ENCODE results near the gene DIS3L2.

The DIS3L2 gene

GRCh38 chr2:232204457-232204931 is 243.0 kb downstream of the DIS3L2 start:
- no peak for DNase-seq

DNA sequence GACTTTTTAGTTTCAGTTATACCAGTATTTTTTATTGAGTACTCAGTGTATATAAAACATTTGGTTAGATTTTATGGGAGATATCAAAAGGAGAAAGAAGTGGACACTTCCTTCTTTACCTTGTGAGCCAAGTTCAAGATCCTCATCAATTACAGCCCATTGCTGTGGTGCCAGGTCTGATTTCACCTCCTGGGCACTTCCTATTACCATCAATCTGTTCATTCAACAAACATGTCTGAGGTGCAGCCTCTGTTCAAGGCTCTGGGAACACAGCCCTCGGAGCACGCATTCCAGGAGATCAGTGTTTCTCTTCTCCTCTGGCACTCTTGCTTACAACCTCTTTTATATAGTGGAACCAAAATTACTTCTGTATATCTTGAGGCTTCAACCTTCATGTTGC is 245.7 kb downstream of the DIS3L2 start:
- DNase-seq, result no peak

GRCh38 chr2:232210306-232210705 is 248.8 kb downstream of the DIS3L2 start:
- DNase-seq, result no peak

GRCh38 chr2:232211743-232212686 is 250.5 kb downstream of the DIS3L2 start:
- no peak for DNase-seq

DNA sequence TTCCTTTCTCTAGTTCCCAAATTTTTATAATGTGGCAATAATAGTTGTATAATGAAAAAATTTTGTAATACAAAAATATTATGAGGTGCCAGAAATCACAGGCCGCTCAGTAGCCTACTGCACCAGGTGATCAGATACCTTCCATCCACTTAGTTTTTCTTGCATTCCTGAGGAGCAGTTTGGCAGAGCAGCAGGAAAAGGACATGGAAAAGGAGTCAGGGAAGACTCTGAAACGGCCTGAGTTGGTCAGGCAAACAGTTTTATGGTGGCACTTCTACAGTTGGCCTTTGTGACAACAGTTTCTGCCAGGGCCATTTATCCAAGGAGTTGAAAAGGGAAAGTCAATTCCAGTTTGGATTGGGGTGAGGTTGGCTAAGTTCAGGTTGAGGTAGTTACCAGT is 251.7 kb downstream of the DIS3L2 start:
- DNase-seq, result no peak

GRCh38 chr2:232214053-232214452 is 252.5 kb downstream of the DIS3L2 start:
- no peak for DNase-seq

DNA sequence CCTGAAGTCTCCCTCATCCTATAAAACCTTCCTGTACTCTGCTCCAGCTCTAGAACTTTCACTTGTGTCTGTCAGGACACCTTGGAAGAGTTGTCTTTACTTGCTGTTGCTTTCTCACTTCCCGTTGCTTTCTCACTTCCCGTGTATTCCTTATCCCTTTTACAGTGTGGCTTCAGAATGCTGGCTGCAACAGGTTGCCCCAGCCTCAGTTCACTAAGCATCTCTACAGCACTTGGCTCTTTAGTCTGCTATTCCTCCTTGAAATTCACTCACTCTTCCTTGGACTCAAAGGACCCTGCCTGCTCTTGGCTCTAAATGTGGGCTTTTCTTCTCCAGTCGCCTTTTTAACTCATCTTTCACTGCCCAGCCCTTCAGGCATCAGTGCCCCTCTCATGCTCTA is 254.5 kb downstream of the DIS3L2 start:
- DNase-seq, result no peak

DNA sequence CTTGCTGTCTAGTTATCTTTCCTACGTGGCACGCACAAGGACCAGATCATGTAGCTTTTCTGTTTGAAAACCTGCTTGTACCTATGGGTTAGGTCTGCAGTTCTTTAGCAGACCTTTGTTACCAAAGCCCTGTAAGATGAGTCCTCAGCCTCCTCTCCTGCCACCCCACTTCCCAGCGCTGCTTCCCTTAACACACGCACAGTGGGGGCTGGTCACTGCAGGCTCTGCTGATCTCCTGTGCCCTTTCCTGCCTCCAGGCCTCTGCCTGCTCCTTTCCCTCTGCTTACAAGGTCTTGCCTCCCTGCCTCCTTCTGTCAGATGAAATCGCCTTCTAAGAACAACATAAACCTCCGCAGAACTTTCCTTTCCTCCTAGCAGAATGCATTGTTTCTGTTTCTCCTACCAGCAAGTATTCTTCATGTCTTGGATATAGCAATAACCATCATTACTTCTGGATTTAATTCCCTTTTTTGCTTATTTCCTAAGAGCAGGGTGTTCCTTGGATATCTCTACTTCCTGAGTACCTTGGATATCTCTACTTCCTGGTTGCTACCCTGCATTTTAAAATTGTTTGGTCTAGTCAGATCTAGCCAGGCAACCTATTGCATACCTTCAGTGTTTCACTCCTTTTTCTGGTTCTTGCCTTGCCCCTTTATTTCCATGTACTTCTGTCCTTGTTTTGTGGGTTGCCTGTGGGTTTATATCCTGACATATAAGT is 257.4 kb downstream of the DIS3L2 start:
- DNase-seq, result no peak

GRCh38 chr2:232219496-232219870 is 258.0 kb downstream of the DIS3L2 start:
- peak in 1 of 6 experiments; percentile 6 for DNase-seq

- no peak for DNase-seq
Observed at GRCh38 chr2:232219932-232220331, 258.4 kb downstream of the DIS3L2 start.

GRCh38 chr2:232225429-232225828 is 263.9 kb downstream of the DIS3L2 start:
- no peak for DNase-seq

GRCh38 chr2:232225895-232226294 is 264.4 kb downstream of the DIS3L2 start:
- DNase-seq, result no peak

DNA sequence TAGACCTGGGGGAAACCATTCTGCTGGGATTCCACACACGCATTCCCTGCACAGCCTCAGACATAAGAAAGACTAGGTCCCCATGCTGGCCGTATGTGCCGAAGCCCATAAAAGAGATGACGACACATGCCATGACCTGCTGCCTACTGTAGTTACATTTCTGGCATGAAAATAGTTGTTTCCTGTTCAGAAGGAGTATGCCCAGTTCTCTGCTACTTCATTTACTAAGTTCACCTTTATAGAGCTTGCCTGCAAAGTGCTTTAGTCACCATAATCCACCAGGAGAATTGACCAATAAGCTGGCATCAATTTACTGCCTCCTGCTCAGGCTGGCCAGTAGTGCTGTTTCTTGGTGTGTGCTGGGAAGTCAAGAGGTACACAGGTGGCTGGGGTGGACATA is 266.8 kb downstream of the DIS3L2 start:
- no peak for DNase-seq

- DNase-seq, result no peak
Observed at GRCh38 chr2:232228971-232229894, 267.7 kb downstream of the DIS3L2 start.

GRCh38 chr2:232229911-232230310 is 268.4 kb downstream of the DIS3L2 start:
- no peak for DNase-seq

- DNase-seq, result no peak
Observed at GRCh38 chr2:232230560-232230959, 269.0 kb downstream of the DIS3L2 start.

DNA sequence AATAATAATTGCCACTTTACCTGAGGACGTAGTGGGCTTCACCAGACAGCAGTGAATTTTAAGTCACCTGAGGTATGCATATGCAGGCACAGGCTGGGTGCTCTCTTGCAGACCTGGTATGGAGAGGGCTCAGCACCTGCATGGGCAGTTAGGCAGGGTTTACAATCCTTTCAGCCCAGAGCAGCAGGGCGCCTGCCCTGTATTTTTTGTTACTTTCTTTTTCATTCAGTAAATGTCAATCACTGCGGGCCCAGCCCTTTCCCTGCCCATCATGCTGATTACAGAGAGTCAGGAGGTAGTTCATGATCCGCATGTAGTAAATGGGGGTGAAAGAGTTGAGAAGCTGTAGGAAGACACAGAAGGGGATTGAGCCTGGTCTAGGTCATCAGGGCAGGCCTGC is 270.0 kb downstream of the DIS3L2 start:
- no peak for DNase-seq

GRCh38 chr2:232232915-232233314 is 271.4 kb downstream of the DIS3L2 start:
- no peak for DNase-seq

- DNase-seq, result no peak
Observed at GRCh38 chr2:232234922-232235615, 273.6 kb downstream of the DIS3L2 start.

DNA sequence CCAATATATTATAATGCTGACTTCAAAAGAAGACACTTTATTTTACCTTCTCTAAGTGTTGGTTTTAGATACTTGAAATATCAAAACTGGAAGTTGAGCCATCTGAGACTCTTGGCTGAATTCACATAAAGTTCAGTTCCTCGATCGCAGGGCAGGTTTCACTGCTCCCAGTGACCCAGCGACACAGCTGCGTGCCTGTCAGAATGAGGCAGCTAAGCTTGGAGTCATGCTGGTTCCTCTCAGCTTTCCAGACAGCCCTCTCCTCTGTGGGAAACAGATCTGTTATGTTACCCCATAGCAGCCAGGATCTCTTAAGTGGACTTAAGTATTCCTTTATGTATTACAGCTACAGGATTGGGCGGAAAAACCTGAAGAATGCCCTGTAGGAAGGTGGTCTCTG is 274.2 kb downstream of the DIS3L2 start:
- DNase-seq, result no peak

GRCh38 chr2:232236200-232236599 is 274.7 kb downstream of the DIS3L2 start:
- DNase-seq, result no peak

DNA sequence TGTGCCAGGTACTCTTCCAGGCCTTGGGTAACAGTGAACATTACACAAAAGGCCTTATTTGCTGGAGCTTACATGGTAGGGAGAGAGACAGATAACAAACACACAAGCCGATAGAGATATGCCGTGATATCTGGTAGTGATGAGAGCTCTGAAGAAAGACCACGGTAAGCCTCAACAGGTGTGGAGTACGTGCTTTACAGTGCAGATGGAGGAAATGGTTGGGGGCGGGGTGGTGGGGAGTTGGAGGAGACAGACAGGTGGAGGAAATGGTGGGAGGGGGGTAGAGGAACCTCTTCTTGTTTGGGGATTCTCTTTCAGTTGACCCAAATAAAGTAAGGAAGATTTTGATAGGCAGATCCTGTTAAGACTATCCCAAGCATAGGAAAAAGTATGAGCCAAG is 276.0 kb downstream of the DIS3L2 start:
- peak in 2 of 6 experiments; percentile 21 to 30 for DNase-seq

All from stimulated activated naive CD4-positive, alpha-beta T cell (primary cell).